B cell (primary cell): ENCODE data around the gene VWCE. TPM values are rescaled to one million over a fixed set of nuclear protein-coding genes. Genes with fewer than 3 reads are reported as not detected.
A peak's percentile ranks its signal among the peaks of the same experiment; 100 is the strongest.

Experiments
- ATAC-seq: fragments of 200-7000 bp; cut with Tn5 transposase; one replicate; pipeline ENCODE4 v1.10.0; 2021; ENCODE audit warnings: low read depth, mild to moderate bottlenecking, moderate number of reproducible peaks, moderate library complexity
- CTCF ChIA-PET: fragments of 350-600 bp; sonication (Branson Sonifier 250); formaldehyde crosslinking; loops from one replicate; lab custom pipeline; 2021; ENCODE audit warnings: antibody characterized with exemption, inconsistent platforms; lab: Charles Lee
- POLR2A ChIA-PET: fragments of 350-600 bp; sonication (Branson Sonifier 250); formaldehyde crosslinking; loops from one replicate; lab custom pipeline; 2021; ENCODE audit warnings: antibody characterized with exemption; lab: Charles Lee
- DNase-seq: peaks from one replicate; pipeline ENCODE4 v3.0.0; 2013
- H2AFZ ChIP-seq: 2 replicates; pipeline ENCODE4 v1.6.1; 2012; ENCODE audit warnings: mild to moderate bottlenecking, low read depth, low read length; ENCODE audit not compliant: insufficient read depth, poor library complexity, severe bottlenecking
- H3K27ac ChIP-seq, 2 donors: 1 replicate in 1 of 2; 2 replicates in 1 of 2; pipeline ENCODE4 v1.5.1; 2012 to 2013; ENCODE audit warnings: low read length in 2 of 2, mild to moderate bottlenecking in 2 of 2, moderate library complexity in 1 of 2
- H3K27me3 ChIP-seq, 4 experiments: fragments of 200-600 bp in 1 of 4; sonication (generic) in 1 of 4; replicated peaks in 1 of 4; 1 replicate in 2 of 4; 2 replicates in 2 of 4; pipeline versions ENCODE4 v1.6.1 to v1.7.0; 2013 to 2016; ENCODE audit warnings: low read length in 3 of 4, mild to moderate bottlenecking in 2 of 4, mixed read lengths in 1 of 4, moderate library complexity in 1 of 4; ENCODE audit not compliant: insufficient read depth in 4 of 4, control insufficient read depth in 3 of 4; ENCODE audit errors: control extremely low read depth in 1 of 4
- H3K36me3 ChIP-seq, 2 experiments: replicated peaks in 1 of 2; 1 replicate in 1 of 2; 2 replicates in 1 of 2; pipeline versions ENCODE4 v1.6.1 to v1.7.1; 2013; ENCODE audit warnings: low read length in 1 of 2; ENCODE audit not compliant: insufficient read depth in 2 of 2, control insufficient read depth in 1 of 2; ENCODE audit errors: control extremely low read depth in 1 of 2, extremely low read depth in 1 of 2
- H3K4me1 ChIP-seq, 2 donors: fragments of 200-600 bp in 1 of 2; sonication (generic) in 1 of 2; 1 replicate in 1 of 2; 2 replicates in 1 of 2; pipeline versions ENCODE4 v1.5.1 to v1.6.1; 2013 to 2017; ENCODE audit warnings: low read length in 2 of 2; ENCODE audit not compliant: control insufficient read depth in 2 of 2, insufficient read depth in 2 of 2
- H3K4me2 ChIP-seq: replicated peaks from 2 replicates; pipeline ENCODE3; 2012; ENCODE audit warnings: mild to moderate bottlenecking, low read depth, low read length; ENCODE audit not compliant: poor library complexity, severe bottlenecking
- H3K4me3 ChIP-seq, 5 experiments: fragments of 200-600 bp in 1 of 5; sonication (generic) in 1 of 5; 1 replicate in 3 of 5; 2 replicates in 2 of 5; pipeline versions ENCODE4 v1.5.1 to v1.7.0; 2011 to 2016; ENCODE audit warnings: low read length in 4 of 5, mild to moderate bottlenecking in 4 of 5, low read depth in 2 of 5, control low read depth in 1 of 5, moderate library complexity in 1 of 5; ENCODE audit not compliant: insufficient read depth in 1 of 5; ENCODE audit errors: control extremely low read depth in 1 of 5, extremely low read depth in 1 of 5
- H3K79me2 ChIP-seq: fragments of 200-600 bp; sonication (generic); one replicate; pipeline ENCODE4 v1.6.0; 2016; ENCODE audit warnings: low read length; ENCODE audit not compliant: control insufficient read depth, insufficient read depth
- H3K9ac ChIP-seq: fragments of 200-600 bp; sonication (generic); 2 replicates; pipeline ENCODE4 v1.6.1; 2017; ENCODE audit warnings: mild to moderate bottlenecking, low read length, moderate library complexity
- H3K9me3 ChIP-seq, 3 donors: one replicate each; pipeline versions ENCODE4 v1.6.1 to v1.7.1; 2013; ENCODE audit warnings: low read length in 2 of 3; ENCODE audit not compliant: control insufficient read depth in 2 of 3, insufficient read depth in 1 of 3; ENCODE audit errors: control extremely low read depth in 1 of 3
- H4K20me1 ChIP-seq: 2 replicates; pipeline ENCODE4 v1.6.0; 2012; ENCODE audit warnings: mild to moderate bottlenecking, low read length; ENCODE audit not compliant: insufficient read depth, control insufficient read depth, poor library complexity, severe bottlenecking
- H3K27ac Mint-ChIP-seq: one replicate; pipeline ENCODE4 v1.8.0; 2021; ENCODE audit warnings: mixed read lengths
- H3K27me3 Mint-ChIP-seq: one replicate; pipeline ENCODE4 v1.8.0; 2021; ENCODE audit warnings: mixed read lengths
- H3K4me1 Mint-ChIP-seq: one replicate; pipeline ENCODE4 v1.8.0; 2021; ENCODE audit warnings: mixed read lengths
- H3K4me3 Mint-ChIP-seq: one replicate; pipeline ENCODE4 v1.8.0; 2021; ENCODE audit warnings: mixed read lengths
- H3K9me3 Mint-ChIP-seq: one replicate; pipeline ENCODE4 v1.8.0; 2022; ENCODE audit warnings: mixed read lengths; ENCODE audit not compliant: insufficient read depth
- CTCF ChIP-seq: fragments of 200-600 bp; IDR thresholded peaks from one replicate; pipeline ENCODE4 v1.8.0; 2022; ENCODE audit warnings: antibody characterized with exemption, mild to moderate bottlenecking
- EZH2 ChIP-seq: IDR thresholded peaks from 2 replicates; pipeline ENCODE4 v1.6.1; 2012; ENCODE audit warnings: borderline replicate concordance, low read depth, mild to moderate bottlenecking, moderate library complexity, low read length; ENCODE audit not compliant: insufficient read depth, poor library complexity, severe bottlenecking
- WGBS: methylation state at CpG from one replicate; pipeline ENCODE4 v1.1.5; 2013; ENCODE audit warnings: missing lambda C conversion rate; ENCODE audit not compliant: insufficient coverage; 5-methylcytosine and 5-hydroxymethylcytosine counted together
- intact Hi-C: fragments of 100-400 bp; cut with micrococcal nuclease; formaldehyde crosslinking; loops from one replicate; pipeline ENCODE4 v1.10.0; 2022
- polyA plus RNA-seq: library from polyadenylated mRNA; depleted of rRNA; stranded (reverse); fragments of >200 nt; gene quantifications from 2 replicates; pipeline ENCODE4 v1.2.3, GENCODE V29; 2012
- total RNA-seq, 2 donors: library from RNA; stranded (reverse); fragments of 120-200 nt in 1 of 2; gene quantifications; 1 replicate in 1 of 2; 2 replicates in 1 of 2; pipeline versions ENCODE4 v1.2.3 to v1.2.4, GENCODE V29; 2013 to 2022

VWCE gene
- total and polyA plus RNA-seq, 2 donors (not counting 1 experiment from before 2014, with no cell fraction given): 0.37 to 0.39 TPM

- Mint-ChIP-seq H3K4me3 (peak overlapping the region; percentile 98), H3K9me3 (no peaks in the 10 kb centered on the region), H3K4me1 (peaks cover 57% of the 10 kb centered on the region), H3K27ac (peak overlapping the region; percentile 97), H3K27me3 (no peaks in the 10 kb centered on the region)
- Histone ChIP-seq H3K36me3 (peaks cover 0 to 4% of the 10 kb centered on the region in 2 experiments), H2AFZ (no peak overlapping the region), H3K4me2 (no peak overlapping the region), H3K27me3 (no peaks in the 10 kb centered on the region), H3K27ac (peak overlapping the region in 1 of 2 donors; percentile 88), H3K9ac (no peak overlapping the region), H3K4me3 (no peak overlapping the region), H3K4me1 (peaks cover 30 to 35% of the 10 kb centered on the region in 2 donors), H4K20me1 (peaks cover 22% of the 10 kb centered on the region), H3K79me2 (peaks cover 44% of the 10 kb centered on the region), H3K9me3 (no peaks in the 10 kb centered on the region)
- CTCF ChIA-PET: interaction anchor here (1.1 to 11.2 kb wide), 10 partner anchors 9 to 101 kb away, joined by 3 to 649 read pairs (median 14); partner anchors contain the start of genes CYB561A3, TMEM138 and TMEM216
- POLR2A ChIA-PET: interaction anchor here (1.0 to 2.6 kb wide), 5 partner anchors 22 to 58 kb away, joined by 3 to 29 read pairs (median 8); partner anchors contain the start of genes CYB561A3, TMEM138 and TMEM216
- intact Hi-C loops: loop anchor here (5.0 kb wide), 2 partner anchors 172 to 492 kb away; partner anchors contain the start of genes CCDC86 and VPS37C
- no peak for TF ChIP-seq CTCF
- TF ChIP-seq EZH2: no peak
- peak; percentile 18 for DNase-seq
- 98% methylated on average over 15 of the region's 16 CpGs for WGBS
- ATAC-seq: no peak
Observed at GRCh38 chr11:61334434-61335354, 39.6 kb upstream of the VWCE start.
